Transverse colon (tissue), 4 donors: ENCODE data around the gene CDHR3.

Experiments used
- CTCF ChIP-seq, 5 experiments: fragments of 200-600 bp in 3 of 5; fragments of 450-650 bp in 2 of 5; sonication (generic) in 3 of 5; IDR thresholded peaks; 1 replicate in 2 of 5; 2 replicates in 3 of 5; pipeline ENCODE4 v1.5.1; 2016 to 2017; ENCODE audit warnings: antibody characterized with exemption in 5 of 5, inconsistent platforms in 3 of 5, mild to moderate bottlenecking in 2 of 5, moderate library complexity in 1 of 5
- POLR2AphosphoS5 ChIP-seq, 3 donors: sonication (generic); formaldehyde crosslinking; IDR thresholded peaks; one replicate each; pipeline ENCODE4 v1.6.1; 2016; ENCODE audit warnings: antibody characterized with exemption in 3 of 3

DNA sequence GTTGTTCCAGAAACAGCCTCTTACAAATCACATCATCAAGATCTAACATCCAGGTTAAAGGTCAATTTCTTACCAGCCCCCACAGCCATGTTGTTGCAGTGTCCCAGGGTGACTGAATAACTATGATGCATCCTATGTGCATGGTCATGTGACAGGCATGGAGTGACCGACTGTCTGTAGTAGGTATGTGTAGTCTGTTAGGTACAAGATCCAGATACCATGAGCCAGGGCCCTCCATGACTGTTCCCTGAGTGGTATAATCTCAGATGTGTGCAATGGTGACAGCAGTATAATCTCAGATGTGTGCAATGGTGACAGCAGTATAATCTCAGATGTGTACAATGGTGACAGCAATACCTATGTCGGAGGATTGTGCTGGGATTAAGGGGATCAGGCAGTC lies 8.8 kb downstream of the CDHR3 start:
- TF ChIP-seq CTCF (IDR thresholded peaks at IDR 0.05) (no peak), POLR2AphosphoS5 (IDR thresholded peaks at IDR 0.05) (no peak)
